Transverse colon (tissue), 4 donors: ENCODE measurements around the gene ATG9A. TPM values are rescaled to one million over a fixed set of nuclear protein-coding genes. Genes with fewer than 3 reads are reported as not detected.

Experiments
- DNase-seq: peaks from one replicate; pipeline ENCODE4 v3.0.0-alpha.2; 2019
- H3K27ac ChIP-seq, 4 donors: fragments of 200-600 bp; sonication (generic); 2 replicates each; pipeline ENCODE4 v1.5.1; 2016 to 2018; ENCODE audit warnings: inconsistent platforms in 4 of 4
- H3K27me3 ChIP-seq: fragments of 200-600 bp; sonication (generic); 2 replicates; pipeline ENCODE4 v1.5.1; 2017; ENCODE audit warnings: inconsistent platforms
- H3K36me3 ChIP-seq, 4 donors: fragments of 200-600 bp; sonication (generic); 2 replicates each; pipeline ENCODE4 v1.5.1; 2017 to 2019; ENCODE audit warnings: inconsistent platforms in 4 of 4
- H3K4me1 ChIP-seq, 4 donors: fragments of 200-600 bp; sonication (generic); 2 replicates each; pipeline ENCODE4 v1.5.1; 2017 to 2020; ENCODE audit warnings: inconsistent platforms in 4 of 4
- H3K4me3 ChIP-seq, 4 donors: fragments of 200-600 bp; sonication (generic); 1 replicate in 1 of 4; 2 replicates in 3 of 4; pipeline versions ENCODE4 v1.5.1 to v1.6.1; 2017 to 2019; ENCODE audit warnings: inconsistent platforms in 4 of 4
- H3K9me3 ChIP-seq, 2 donors: fragments of 200-600 bp; sonication (generic); 2 replicates each; pipeline ENCODE4 v1.5.1; 2017 to 2019; ENCODE audit warnings: inconsistent platforms in 2 of 2
- EP300 ChIP-seq: sonication (generic); formaldehyde crosslinking; IDR thresholded peaks from one replicate; pipeline ENCODE4 v1.6.1; 2017; ENCODE audit warnings: antibody characterized with exemption, low read depth
- POLR2A ChIP-seq: fragments of 450-650 bp; IDR thresholded peaks from one replicate; pipeline ENCODE4 v1.6.1; 2016; ENCODE audit warnings: antibody characterized with exemption, mild to moderate bottlenecking, moderate library complexity
- POLR2AphosphoS5 ChIP-seq, 3 donors: sonication (generic); formaldehyde crosslinking; IDR thresholded peaks; one replicate each; pipeline ENCODE4 v1.6.1; 2016; ENCODE audit warnings: antibody characterized with exemption in 3 of 3
- WGBS, 2 donors: methylation state at CpG; one replicate each; pipeline ENCODE4 v1.1.5; 2018; ENCODE audit warnings: low coverage in 1 of 2; 5-methylcytosine and 5-hydroxymethylcytosine counted together
- in situ Hi-C, 4 donors: fragments of 200-750 bp; cut with MboI; loops; one replicate each; pipeline versions ENCODE4 v1.15.0 to v1.15.1; 2017; ENCODE audit warnings: low sequenced_read_pairs in 3 of 4, low pct_ligation_motif_present in 1 of 4, low pct_unique_long_range_greater_than_20kb in 1 of 4
- intact Hi-C: fragments of 100-400 bp; cut with DNase I; formaldehyde crosslinking; loops from one replicate; pipeline ENCODE4 v1.15.1; 2023; ENCODE audit warnings: low total_unique reads
- total RNA-seq, 4 donors: library from RNA; depleted of rRNA; stranded (reverse); fragments of >200 nt; gene quantifications; one replicate each; pipeline ENCODE4 v1.1.0, GENCODE V29; 2016
- TF ChIP-seq, protein P1 (sequence below), 5 experiments: fragments of 200-600 bp in 3 of 5; fragments of 450-650 bp in 2 of 5; sonication (generic) in 3 of 5; IDR thresholded peaks; 1 replicate in 2 of 5; 2 replicates in 3 of 5; pipeline ENCODE4 v1.5.1; 2016 to 2017; ENCODE audit warnings: antibody characterized with exemption in 5 of 5, inconsistent platforms in 3 of 5, mild to moderate bottlenecking in 2 of 5, moderate library complexity in 1 of 5

ATG9A gene
- total RNA-seq, 4 donors from 2014 or later = 73.2 to 243 (median 82.7) TPM

DNA sequence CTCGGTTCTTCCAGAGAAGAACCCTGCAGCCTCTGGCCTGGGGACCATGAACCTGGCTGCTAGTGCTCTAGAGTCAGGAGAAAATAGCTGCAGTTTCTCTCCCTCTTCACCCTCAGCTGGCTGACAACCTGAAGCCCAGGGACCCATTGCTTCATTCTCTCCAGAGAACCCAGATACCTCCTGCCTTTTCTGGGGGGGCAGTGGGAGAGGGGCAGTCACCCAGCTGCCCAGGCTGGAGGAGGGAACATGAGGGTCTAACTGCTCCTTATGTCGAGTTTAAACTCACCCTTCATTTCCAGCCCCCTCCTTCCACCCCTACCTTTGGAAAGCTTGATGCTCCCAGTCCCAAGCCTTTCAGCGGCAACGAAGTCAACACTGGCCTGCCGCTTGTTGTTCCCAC, 30.5 kb downstream of the ATG9A start:
- 79% methylated on average over 5 of the region's 5 CpGs; no CpG with 5 or more reads in 1 of the 2 donors for WGBS, 2 donors
- DNase-seq = no peak
- H3K36me3 ChIP-seq = no peaks in the 10 kb centered on the region
- intact Hi-C loops = no loop called here
- TF ChIP-seq, protein P1, sequence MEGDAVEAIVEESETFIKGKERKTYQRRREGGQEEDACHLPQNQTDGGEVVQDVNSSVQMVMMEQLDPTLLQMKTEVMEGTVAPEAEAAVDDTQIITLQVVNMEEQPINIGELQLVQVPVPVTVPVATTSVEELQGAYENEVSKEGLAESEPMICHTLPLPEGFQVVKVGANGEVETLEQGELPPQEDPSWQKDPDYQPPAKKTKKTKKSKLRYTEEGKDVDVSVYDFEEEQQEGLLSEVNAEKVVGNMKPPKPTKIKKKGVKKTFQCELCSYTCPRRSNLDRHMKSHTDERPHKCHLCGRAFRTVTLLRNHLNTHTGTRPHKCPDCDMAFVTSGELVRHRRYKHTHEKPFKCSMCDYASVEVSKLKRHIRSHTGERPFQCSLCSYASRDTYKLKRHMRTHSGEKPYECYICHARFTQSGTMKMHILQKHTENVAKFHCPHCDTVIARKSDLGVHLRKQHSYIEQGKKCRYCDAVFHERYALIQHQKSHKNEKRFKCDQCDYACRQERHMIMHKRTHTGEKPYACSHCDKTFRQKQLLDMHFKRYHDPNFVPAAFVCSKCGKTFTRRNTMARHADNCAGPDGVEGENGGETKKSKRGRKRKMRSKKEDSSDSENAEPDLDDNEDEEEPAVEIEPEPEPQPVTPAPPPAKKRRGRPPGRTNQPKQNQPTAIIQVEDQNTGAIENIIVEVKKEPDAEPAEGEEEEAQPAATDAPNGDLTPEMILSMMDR (IDR thresholded peaks at IDR 0.05) = no peak
- no peak for TF ChIP-seq POLR2A
- TF ChIP-seq EP300 = no peak
- TF ChIP-seq POLR2AphosphoS5 (IDR thresholded peaks at IDR 0.05) = no peak
- in situ Hi-C loops = no loop called here
- no peaks in the 10 kb centered on the region for H3K4me1 ChIP-seq
- H3K27me3 ChIP-seq = peaks cover 10% of the 10 kb centered on the region
- H3K9me3 ChIP-seq = no peaks in the 10 kb centered on the region
- no peak overlapping the region for H3K4me3 ChIP-seq
- H3K27ac ChIP-seq = no peak overlapping the region

DNA sequence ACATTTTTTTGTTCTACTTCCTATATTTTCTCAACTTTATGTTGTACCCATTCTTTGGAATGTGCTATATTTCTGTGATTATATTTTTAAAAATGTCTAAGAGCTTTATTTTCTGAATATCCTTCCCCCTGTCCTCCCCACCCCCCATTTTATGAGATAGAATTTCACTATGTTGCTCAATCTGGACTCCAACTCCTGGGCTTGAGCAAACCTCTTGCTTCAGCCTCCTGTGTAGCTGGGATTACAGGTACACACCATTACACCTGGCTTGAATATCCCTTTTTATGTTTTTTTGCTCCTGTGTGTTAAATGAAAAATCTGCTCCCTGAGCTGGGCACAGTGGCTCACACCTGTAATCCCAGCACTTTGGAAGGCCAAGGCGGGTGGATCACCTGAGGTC, 32.0 kb downstream of the ATG9A start:
- Histone ChIP-seq H3K36me3 (no peaks in the 10 kb centered on the region), H3K9me3 (no peaks in the 10 kb centered on the region), H3K4me3 (no peak overlapping the region), H3K4me1 (no peaks in the 10 kb centered on the region), H3K27me3 (peaks cover 10% of the 10 kb centered on the region), H3K27ac (no peak overlapping the region)
- in situ Hi-C loops (no loop called here), intact Hi-C loops (no loop called here)
- TF ChIP-seq POLR2A (no peak), POLR2AphosphoS5 (IDR thresholded peaks at IDR 0.05) (no peak), EP300 (no peak)
- TF ChIP-seq, protein P1 (IDR thresholded peaks at IDR 0.05) = no peak
- 100% methylated on average over 1 of the region's 1 CpG; no CpG with 5 or more reads in 1 of the 2 donors for WGBS, 2 donors
- DNase-seq = no peak

DNA sequence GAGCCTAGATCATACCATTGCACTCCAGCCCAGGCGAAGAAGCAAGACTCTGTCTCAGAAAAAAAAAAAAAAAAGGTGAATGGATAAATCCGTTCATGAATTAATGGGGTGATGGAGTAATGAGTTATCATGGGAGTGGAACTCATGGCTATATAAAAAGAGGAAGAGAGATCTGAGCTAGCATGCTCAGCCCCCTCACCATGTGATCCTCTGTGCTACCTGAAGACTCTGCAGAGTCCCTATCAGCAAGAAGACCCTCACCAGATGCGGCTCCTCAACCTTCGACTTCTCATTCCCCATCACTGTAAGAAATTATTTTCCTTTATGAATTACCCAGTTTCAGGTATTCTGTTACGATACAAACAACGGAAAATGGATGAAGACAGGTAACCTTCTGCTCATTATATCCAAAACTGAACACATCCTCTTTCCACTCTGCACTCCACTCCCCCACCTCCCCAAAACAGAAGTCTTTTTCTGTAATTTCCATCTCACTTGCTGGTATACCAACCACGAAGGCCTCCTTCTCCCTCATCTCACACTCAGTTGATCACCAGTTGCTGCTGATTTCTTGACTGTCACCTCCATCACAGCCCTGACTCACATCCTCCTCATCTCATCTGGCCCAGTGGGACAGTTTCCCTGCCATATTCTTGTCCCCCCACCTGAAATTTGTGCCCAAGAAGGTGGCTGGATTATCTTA, 42.5 kb downstream of the ATG9A start:
- in situ Hi-C loops = no loop called here
- Histone ChIP-seq H3K4me3 (no peak overlapping the region), H3K27ac (no peak overlapping the region), H3K36me3 (peaks cover 0 to 18% (median 3%) of the 10 kb centered on the region in 4 donors), H3K9me3 (no peaks in the 10 kb centered on the region), H3K4me1 (peaks cover 0 to 20% (median 9%) of the 10 kb centered on the region in 4 donors), H3K27me3 (no peaks in the 10 kb centered on the region)
- 82 to 87% methylated on average over 6 to 7 of the region's 7 CpGs for WGBS, 2 donors
- TF ChIP-seq, protein P1 (IDR thresholded peaks at IDR 0.05) = no peak
- TF ChIP-seq POLR2AphosphoS5 (IDR thresholded peaks at IDR 0.05) = no peak
- no peak for TF ChIP-seq EP300
- TF ChIP-seq POLR2A = no peak
- DNase-seq = no peak
- intact Hi-C loops = no loop called here

DNA sequence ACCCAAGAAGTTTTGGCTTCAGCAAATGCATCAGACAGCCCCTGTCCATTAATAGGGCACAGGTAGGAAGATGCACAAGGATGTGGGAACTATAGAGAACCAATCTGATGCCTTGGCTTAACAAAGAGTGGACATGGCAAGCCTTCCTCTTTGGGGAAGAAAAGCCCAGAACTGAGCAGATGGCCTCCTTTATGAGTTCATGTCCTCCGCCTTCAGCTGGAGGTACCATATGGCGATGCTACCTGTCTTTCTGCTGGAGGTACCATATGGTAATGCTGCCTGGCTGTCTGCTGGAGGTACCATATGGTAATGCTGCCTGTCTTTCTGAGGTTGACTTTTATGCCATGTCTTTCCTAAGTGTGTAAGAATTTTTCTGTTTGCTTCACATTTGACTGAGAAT, 45.3 kb downstream of the ATG9A start:
- no peak overlapping the region for H3K4me3 ChIP-seq
- no peak for TF ChIP-seq POLR2A
- TF ChIP-seq, protein P1 (IDR thresholded peaks at IDR 0.05) = no peak
- no peak for TF ChIP-seq EP300
- TF ChIP-seq POLR2AphosphoS5 (IDR thresholded peaks at IDR 0.05) = no peak
- H3K27me3 ChIP-seq = no peaks in the 10 kb centered on the region
- in situ Hi-C loops = no loop called here
- no peaks in the 10 kb centered on the region for H3K9me3 ChIP-seq
- H3K4me1 ChIP-seq = peaks cover 5 to 44% (median 18%) of the 10 kb centered on the region in 4 donors
- DNase-seq = no peak
- WGBS, 2 donors = 93 to 100% methylated on average over 1 to 2 of the region's 2 CpGs
- intact Hi-C loops = no loop called here
- H3K36me3 ChIP-seq = peaks cover 0 to 41% (median 9%) of the 10 kb centered on the region in 4 donors
- H3K27ac ChIP-seq = peak overlapping the region in 3 of 4 donors; percentile 50 to 79 (median 71)
